ENCODE results near the gene BEAN1.

Gene BEAN1

DNA sequence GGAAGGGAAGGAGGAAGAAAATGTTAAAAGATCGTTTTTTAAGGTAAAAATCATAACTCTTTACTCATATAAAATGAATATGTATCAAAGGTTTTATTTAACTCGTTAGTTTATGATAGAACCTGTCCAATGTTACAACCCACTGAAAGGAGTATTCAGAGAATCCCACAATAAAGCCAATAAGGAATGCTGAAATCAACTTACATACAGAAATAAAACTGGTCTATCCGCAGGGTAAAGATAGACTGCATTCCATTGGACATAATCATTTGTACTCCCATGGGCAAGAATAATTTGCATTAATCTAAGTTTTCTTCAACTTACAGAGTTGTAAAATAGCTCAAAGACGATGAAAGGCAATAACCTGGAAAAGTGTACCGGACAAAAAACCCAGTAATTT, 17.9 kb upstream of the BEAN1 start:
- no peak overlapping the region for H3K4me3 ChIP-seq (ENCODE audit: low read depth, low read length)
- TF ChIP-seq, protein P1, sequence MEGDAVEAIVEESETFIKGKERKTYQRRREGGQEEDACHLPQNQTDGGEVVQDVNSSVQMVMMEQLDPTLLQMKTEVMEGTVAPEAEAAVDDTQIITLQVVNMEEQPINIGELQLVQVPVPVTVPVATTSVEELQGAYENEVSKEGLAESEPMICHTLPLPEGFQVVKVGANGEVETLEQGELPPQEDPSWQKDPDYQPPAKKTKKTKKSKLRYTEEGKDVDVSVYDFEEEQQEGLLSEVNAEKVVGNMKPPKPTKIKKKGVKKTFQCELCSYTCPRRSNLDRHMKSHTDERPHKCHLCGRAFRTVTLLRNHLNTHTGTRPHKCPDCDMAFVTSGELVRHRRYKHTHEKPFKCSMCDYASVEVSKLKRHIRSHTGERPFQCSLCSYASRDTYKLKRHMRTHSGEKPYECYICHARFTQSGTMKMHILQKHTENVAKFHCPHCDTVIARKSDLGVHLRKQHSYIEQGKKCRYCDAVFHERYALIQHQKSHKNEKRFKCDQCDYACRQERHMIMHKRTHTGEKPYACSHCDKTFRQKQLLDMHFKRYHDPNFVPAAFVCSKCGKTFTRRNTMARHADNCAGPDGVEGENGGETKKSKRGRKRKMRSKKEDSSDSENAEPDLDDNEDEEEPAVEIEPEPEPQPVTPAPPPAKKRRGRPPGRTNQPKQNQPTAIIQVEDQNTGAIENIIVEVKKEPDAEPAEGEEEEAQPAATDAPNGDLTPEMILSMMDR (conservative IDR thresholded peaks at IDR 0.05; ENCODE audit: low read depth, low read length), result no peak
- DNase-seq (ENCODE audit: low read depth), result peak; percentile 81

DNA sequence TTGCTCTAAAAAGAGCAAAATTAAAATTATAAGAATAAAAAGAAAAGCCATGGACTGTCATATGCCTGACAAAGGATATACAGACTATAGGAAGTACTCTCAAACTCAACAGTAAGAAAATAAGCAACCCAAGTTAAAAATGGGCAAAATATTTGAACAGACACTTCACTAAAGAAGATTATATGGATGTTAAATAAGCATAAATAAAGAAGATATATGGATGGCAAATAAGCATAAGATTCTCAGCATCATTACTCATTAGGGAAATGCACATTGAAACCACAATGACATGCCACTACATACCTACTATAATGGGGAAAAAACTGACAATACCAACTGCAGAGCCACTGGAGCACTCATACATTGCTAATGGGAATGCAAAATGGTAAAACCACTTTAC, 14.9 kb upstream of the BEAN1 start:
- DNase-seq (ENCODE audit: low read depth), result no peak
- TF ChIP-seq, protein P1 (conservative IDR thresholded peaks at IDR 0.05; ENCODE audit: low read depth, low read length), result no peak
- H3K4me3 ChIP-seq (ENCODE audit: low read depth, low read length), result no peak overlapping the region

DNA sequence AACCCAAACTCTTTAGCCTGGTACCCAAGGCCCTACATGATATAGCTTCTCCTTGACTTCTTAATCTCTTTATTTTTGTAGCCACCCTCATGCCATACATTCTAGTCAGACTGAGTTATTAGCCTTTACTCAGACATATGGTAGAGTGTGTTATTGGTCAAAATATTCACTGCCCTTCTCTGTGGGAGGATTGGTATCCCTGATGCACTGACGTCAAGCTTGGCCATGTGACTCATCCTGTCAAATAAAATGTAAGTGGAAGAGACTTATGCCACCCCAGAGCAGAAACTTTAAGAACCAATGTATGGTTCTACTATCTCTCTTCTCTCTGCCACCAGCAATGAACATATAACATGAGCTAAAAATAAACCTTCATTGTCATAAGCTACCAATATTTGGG, 12.2 kb upstream of the BEAN1 start:
- no peak for DNase-seq (ENCODE audit: low read depth)
- H3K4me3 ChIP-seq (ENCODE audit: low read depth, low read length), result no peak overlapping the region
- TF ChIP-seq, protein P1 (conservative IDR thresholded peaks at IDR 0.05; ENCODE audit: low read depth, low read length), result no peak

DNA sequence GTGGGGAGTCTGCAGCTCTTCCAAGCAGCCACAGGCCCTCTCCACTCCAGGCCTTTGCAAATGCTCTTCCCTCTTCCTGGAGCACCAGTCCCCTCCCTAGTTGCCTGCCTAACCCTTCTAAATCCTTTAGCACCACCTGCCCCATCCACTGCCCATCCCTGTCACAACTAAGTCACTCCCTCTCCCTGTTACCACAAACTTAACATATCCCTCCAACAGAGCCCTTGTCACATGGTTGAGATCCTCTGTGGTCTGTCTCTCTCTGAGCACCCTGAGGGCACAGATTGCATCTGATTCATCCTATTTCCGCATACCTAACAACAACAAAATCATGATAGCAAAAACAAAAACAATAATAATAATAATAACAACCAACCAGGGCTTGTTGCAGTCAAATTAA, 11.0 kb upstream of the BEAN1 start:
- DNase-seq (ENCODE audit: low read depth), result no peak
- no peak overlapping the region for H3K4me3 ChIP-seq (ENCODE audit: low read depth, low read length)
- TF ChIP-seq, protein P1 (conservative IDR thresholded peaks at IDR 0.05; ENCODE audit: low read depth, low read length), result no peak

DNA sequence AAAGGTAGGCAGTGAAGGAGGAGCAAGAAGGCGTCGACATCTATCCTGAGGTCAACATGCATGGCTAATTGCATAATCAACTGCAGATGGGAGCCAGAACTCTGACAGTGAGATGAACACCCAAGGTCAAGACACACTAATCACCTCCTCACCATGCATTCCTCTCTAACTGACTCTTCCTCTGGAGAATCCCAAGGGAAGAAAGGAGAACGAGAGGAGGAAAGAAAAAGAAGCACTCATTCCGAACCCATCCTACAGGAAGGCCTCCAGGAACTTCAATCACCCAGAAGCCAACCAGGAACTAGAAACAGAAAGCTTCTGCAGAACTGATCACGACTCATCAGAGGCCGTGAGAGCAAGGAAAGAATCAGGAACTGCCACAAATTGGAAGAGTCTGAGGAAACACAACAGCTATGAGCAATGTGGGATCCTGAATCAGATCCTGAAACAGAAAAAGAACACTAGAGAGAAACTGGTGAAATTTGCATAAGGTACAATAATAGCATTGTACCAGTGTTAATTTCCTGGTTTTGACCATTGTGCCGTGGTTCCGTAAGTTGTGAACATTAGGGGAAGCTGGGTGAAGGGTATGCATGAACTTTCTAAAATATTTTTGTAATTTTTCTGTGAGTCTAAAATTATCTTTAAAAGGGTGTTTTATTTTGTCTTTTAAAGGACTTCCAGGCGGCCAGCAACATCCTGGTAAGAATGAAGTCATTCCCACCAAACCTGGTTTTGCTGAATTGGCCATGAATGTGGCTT, 10.0 kb upstream of the BEAN1 start:
- TF ChIP-seq, protein P1 (conservative IDR thresholded peaks at IDR 0.05; ENCODE audit: low read depth, low read length), result no peak
- no peak overlapping the region for H3K4me3 ChIP-seq (ENCODE audit: low read depth, low read length)
- DNase-seq (ENCODE audit: low read depth), result no peak

DNA sequence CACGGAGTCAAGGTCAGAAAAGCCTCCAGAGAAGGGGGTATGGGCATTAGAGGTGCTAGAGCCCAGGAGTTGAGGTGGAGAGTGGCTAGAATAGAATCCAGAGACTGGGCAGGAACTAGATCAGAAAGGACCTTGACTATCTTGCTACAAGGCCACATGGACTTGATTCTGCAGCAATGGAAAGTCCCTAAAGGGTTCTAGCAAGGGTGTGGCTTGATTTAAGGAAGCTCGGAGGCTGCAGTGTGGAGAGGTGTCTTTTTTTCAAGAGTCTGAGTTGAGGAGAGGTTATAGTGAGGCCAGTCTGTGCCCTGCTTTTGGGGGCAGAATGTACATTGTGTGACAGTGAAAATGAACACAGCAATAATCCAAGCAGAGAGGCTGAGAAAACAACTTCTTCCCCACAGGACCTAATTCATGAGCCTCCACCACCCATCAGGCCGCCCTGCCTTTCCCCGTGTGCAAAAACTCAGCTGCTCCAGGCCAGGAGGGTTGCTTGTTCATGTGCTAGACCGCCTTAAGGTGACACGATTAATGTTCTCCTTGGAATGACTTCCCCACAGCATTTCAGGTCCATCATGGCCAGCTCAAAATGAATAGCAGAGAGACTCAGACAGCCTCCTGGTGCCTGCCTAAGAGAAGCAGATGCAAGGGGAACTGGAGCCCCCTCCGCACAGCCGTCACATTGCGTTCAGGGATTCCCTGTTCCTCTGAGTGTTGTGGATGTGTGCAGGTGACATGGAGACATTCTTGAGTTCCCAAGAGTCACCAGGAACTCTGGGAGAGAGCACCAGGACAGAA, 8.7 kb upstream of the BEAN1 start:
- TF ChIP-seq, protein P1 (conservative IDR thresholded peaks at IDR 0.05; ENCODE audit: low read depth, low read length), result no peak
- H3K4me3 ChIP-seq (ENCODE audit: low read depth, low read length), result no peak overlapping the region
- no peak for DNase-seq (ENCODE audit: low read depth)
